Mesodermal cell (in vitro differentiated cells): ENCODE measurements around the gene ACOT13.
"Not testable (repeated sequence)": the region's sequence is repeated elsewhere in the genome, so short reads cannot be mapped to it uniquely, and the experiment has no call there.

ENCODE experiments used
- H3K27ac ChIP-seq: 2 replicates; pipeline ENCODE4 v1.7.0; 2013; ENCODE audit warnings: mild to moderate bottlenecking, low read depth, low read length, moderate library complexity; ENCODE audit not compliant: severe bottlenecking
- H3K36me3 ChIP-seq: 2 replicates; pipeline ENCODE4 v1.7.1; 2013; ENCODE audit warnings: mild to moderate bottlenecking, low read length, moderate library complexity; ENCODE audit not compliant: control insufficient read depth, insufficient read depth
- H3K4me1 ChIP-seq: one replicate; pipeline ENCODE4 v1.7.1; 2013; ENCODE audit warnings: mild to moderate bottlenecking, low read length; ENCODE audit not compliant: insufficient read depth, control insufficient read depth, poor library complexity, severe bottlenecking
- H3K4me3 ChIP-seq: 2 replicates; pipeline ENCODE4 v1.7.0; 2013; ENCODE audit warnings: low read length, control low read depth, mild to moderate bottlenecking; ENCODE audit not compliant: insufficient read depth, poor library complexity, severe bottlenecking; ENCODE audit errors: extremely low read depth
- H3K9me3 ChIP-seq: 2 replicates; pipeline ENCODE4 v1.7.1; 2013; ENCODE audit warnings: mild to moderate bottlenecking, low read length, moderate library complexity; ENCODE audit not compliant: control insufficient read depth
- WGBS, 2 experiments: methylation state at CpG; one replicate each; pipeline ENCODE4 v1.1.5; 2013; ENCODE audit warnings: missing lambda C conversion rate in 2 of 2; ENCODE audit not compliant: insufficient coverage in 2 of 2; 5-methylcytosine and 5-hydroxymethylcytosine counted together

ACOT13 gene

GRCh38 chr6:24661759-24662158, 5.1 kb upstream of the ACOT13 start:
- not testable (repeated sequence) for H3K9me3 ChIP-seq, H3K4me3 ChIP-seq, H3K4me1 ChIP-seq, H3K27ac ChIP-seq
- 94 to 97% methylated on average over 3 of the region's 5 CpGs for WGBS, 2 experiments
- peaks cover 61% of the 10 kb centered on the region for H3K36me3 ChIP-seq

- H3K4me3 ChIP-seq, result no peak overlapping the region
- peaks cover 61% of the 10 kb centered on the region for H3K36me3 ChIP-seq
- H3K9me3 ChIP-seq, result no peaks in the 10 kb centered on the region
- no peak overlapping the region for H3K27ac ChIP-seq
- 94 to 100% methylated on average over 5 to 7 of the region's 10 CpGs for WGBS, 2 experiments
- H3K4me1 ChIP-seq, result no peaks in the 10 kb centered on the region
Observed at GRCh38 chr6:24662236-24662635, 4.6 kb upstream of the ACOT13 start.

GRCh38 chr6:24663189-24663588, 3.7 kb upstream of the ACOT13 start:
- no peaks in the 10 kb centered on the region for H3K4me1 ChIP-seq
- H3K4me3 ChIP-seq, result no peak overlapping the region
- peaks cover 56% of the 10 kb centered on the region for H3K36me3 ChIP-seq
- H3K9me3 ChIP-seq, result peaks cover 2% of the 10 kb centered on the region
- WGBS, 2 experiments, result no CpG with 5 or more reads among the region's 1 CpG
- H3K27ac ChIP-seq, result no peak overlapping the region

GRCh38 chr6:24664046-24664987, 2.6 kb upstream of the ACOT13 start:
- Histone ChIP-seq H3K27ac (no peak overlapping the region), H3K36me3 (peaks cover 46% of the 10 kb centered on the region), H3K9me3 (peaks cover 6% of the 10 kb centered on the region), H3K4me1 (no peaks in the 10 kb centered on the region), H3K4me3 (no peak overlapping the region)
- WGBS, 2 experiments, result 90 to 94% methylated on average over 4 of the region's 7 CpGs

- H3K36me3 ChIP-seq, result peaks cover 35% of the 10 kb centered on the region
- H3K4me3 ChIP-seq, result peak overlapping the region; percentile 97
- peaks cover 22% of the 10 kb centered on the region for H3K9me3 ChIP-seq
- 1 to 2% methylated on average over 22 to 24 of the region's 26 CpGs for WGBS, 2 experiments
- H3K27ac ChIP-seq, result peak overlapping the region; percentile 69
- H3K4me1 ChIP-seq, result no peaks in the 10 kb centered on the region
Observed at GRCh38 chr6:24666097-24666640, 708 bp upstream of the ACOT13 start.

- no peaks in the 10 kb centered on the region for H3K4me1 ChIP-seq
- H3K9me3 ChIP-seq, result peaks cover 22% of the 10 kb centered on the region
- peak overlapping the region; percentile 97 for H3K4me3 ChIP-seq
- peak overlapping the region; percentile 97 for H3K27ac ChIP-seq
- H3K36me3 ChIP-seq, result peaks cover 29% of the 10 kb centered on the region
- WGBS, 2 experiments, result 33 to 57% methylated on average over 3 to 5 of the region's 9 CpGs
Observed at GRCh38 chr6:24667378-24667803, 514 bp downstream of the ACOT13 start.

- WGBS, 2 experiments, result 92 to 95% methylated on average over 14 to 15 of the region's 18 CpGs
- not testable (repeated sequence) for H3K27ac ChIP-seq, H3K4me1 ChIP-seq
- peaks cover 22% of the 10 kb centered on the region for H3K9me3 ChIP-seq
- H3K4me3 ChIP-seq, result peak overlapping the region; percentile 97
- peaks cover 20% of the 10 kb centered on the region for H3K36me3 ChIP-seq
Observed at GRCh38 chr6:24668066-24668996, 1.5 kb downstream of the ACOT13 start.

- H3K27ac ChIP-seq, result no peak overlapping the region
- WGBS, 2 experiments, result 75 to 83% methylated on average over 4 to 5 of the region's 9 CpGs
- H3K36me3 ChIP-seq, result peaks cover 14% of the 10 kb centered on the region
- no peak overlapping the region for H3K4me3 ChIP-seq
- H3K4me1 ChIP-seq, result no peaks in the 10 kb centered on the region
- H3K9me3 ChIP-seq, result peaks cover 24% of the 10 kb centered on the region
Observed at GRCh38 chr6:24668997-24669361, 2.1 kb downstream of the ACOT13 start.

GRCh38 chr6:24670492-24670891, 3.6 kb downstream of the ACOT13 start:
- H3K36me3 ChIP-seq, H3K4me1 ChIP-seq, H3K4me3 ChIP-seq, H3K27ac ChIP-seq: not testable (repeated sequence)
- H3K9me3 ChIP-seq, result peaks cover 28% of the 10 kb centered on the region

- H3K4me3 ChIP-seq, H3K36me3 ChIP-seq, H3K4me1 ChIP-seq, H3K27ac ChIP-seq: not testable (repeated sequence)
- 100% methylated on average over 1 of the region's 4 CpGs; no CpG with 5 or more reads in 1 of the 2 experiments for WGBS, 2 experiments
- H3K9me3 ChIP-seq, result peaks cover 28% of the 10 kb centered on the region
Observed at GRCh38 chr6:24671077-24671476, 4.2 kb downstream of the ACOT13 start.
